A549 treated with AZD9567 at 1 μM for 4 hours (cell line): ENCODE results near the gene CCDC134. TPM values are rescaled to one million over a fixed set of nuclear protein-coding genes. Genes with fewer than 3 reads are reported as not detected.

Experiments used
- total RNA-seq: library from RNA; stranded (reverse); fragments of 200-300 nt; extraction: Qiagen RNA extraction; gene quantifications from 5 replicates; pipeline ENCODE4 v1.2.3, GENCODE V29; 2022; ENCODE audit not compliant: insufficient read depth

The CCDC134 gene
- 1.7 to 3.8 TPM (median 3.5 TPM) in 5 replicates for total RNA-seq

GRCh38 chr22:41800348-41801146 is at the start of gene CCDC134:
Gene CCDC134 (plus strand): TSS chr22:41800679. CDS start chr22:41808891, 8,212 bp downstream.

DNA sequence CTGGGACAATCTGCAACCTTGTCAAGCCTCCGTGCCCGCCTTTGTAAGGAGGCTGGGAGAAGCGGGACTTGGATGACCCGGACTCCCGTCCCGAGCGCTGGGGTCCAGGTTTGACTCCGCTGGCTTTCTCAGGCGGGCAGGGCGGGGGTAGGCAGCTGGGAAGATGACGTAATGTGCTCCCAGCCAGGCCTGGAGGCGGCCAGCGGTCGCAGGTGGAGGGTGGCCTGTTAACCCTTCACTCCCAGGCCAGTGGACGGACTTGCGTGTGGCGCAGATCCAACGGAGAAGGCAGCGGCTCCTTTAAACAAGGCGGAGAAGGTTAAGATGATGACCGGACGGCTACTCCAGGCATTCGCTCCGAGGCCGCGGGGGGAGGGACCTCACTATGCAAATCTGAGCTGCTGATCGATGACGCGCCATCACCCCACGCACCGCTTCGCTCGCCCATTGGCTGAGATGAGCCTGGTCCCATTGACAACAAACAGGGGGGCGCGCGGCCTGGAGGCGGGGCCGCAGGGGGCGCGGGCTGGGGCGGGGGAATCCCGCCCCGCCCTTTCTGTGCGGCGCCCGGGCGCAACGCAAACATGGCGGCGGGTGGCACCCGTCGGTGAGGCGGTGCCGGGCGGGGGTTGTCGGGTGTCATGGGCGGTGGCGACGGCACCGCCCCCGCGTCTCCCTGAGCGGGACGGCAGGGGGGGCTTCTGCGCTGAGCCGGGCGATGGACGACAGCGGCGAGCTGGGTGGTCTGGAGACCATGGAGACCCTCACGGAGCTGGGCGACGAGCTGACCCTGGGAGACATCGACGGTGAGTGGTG is 32.3 kb downstream of the CCDC134 start, which contains the start of gene SREBF2:
TSS of gene SREBF2 (plus strand) at position 553 of the 816 bp plus-strand sequence. CDS start at position 719, 166 bp downstream.

Other genes with a start within 250 kb of the CCDC134 start
- 1.7 to 2.3 TPM (median 1.9 TPM) in 5 replicates for gene CSDC2, start 239.7 kb upstream of the CCDC134 start, total RNA-seq
- gene PMM1, start 210.8 kb upstream of the CCDC134 start, total RNA-seq: 17.0 to 32.4 TPM (median 29.6 TPM) in 5 replicates
- gene DESI1, start 179.6 kb upstream of the CCDC134 start, total RNA-seq: 12.9 to 16.5 TPM (median 15.0 TPM) in 5 replicates
- 274 to 342 TPM (median 302 TPM) in 5 replicates for gene XRCC6, start 179.4 kb upstream of the CCDC134 start, total RNA-seq
- gene SNU13, start 111.8 kb upstream of the CCDC134 start, total RNA-seq: 101 to 188 TPM (median 175 TPM) in 5 replicates
- gene MEI1, start 101.2 kb upstream of the CCDC134 start, total RNA-seq: not detected in 5 replicates
- gene SREBF2, start 32.4 kb downstream of the CCDC134 start, total RNA-seq: 21.9 to 30.8 TPM (median 28.3 TPM) in 5 replicates
- gene SHISA8, start 114.4 kb downstream of the CCDC134 start, total RNA-seq: 0.19 to 0.31 TPM (median 0.25 TPM) in 4 of 5 replicates, not detected in the other
- gene TNFRSF13C, start 126.1 kb downstream of the CCDC134 start, total RNA-seq: 0.23 to 0.32 TPM (median 0.25 TPM) in 4 of 5 replicates, not detected in the other
- gene CENPM, start 146.5 kb downstream of the CCDC134 start, total RNA-seq: 34.6 to 42.1 TPM (median 35.3 TPM) in 5 replicates
- 0.91 to 1.2 TPM (median 1.1 TPM) in 5 replicates for gene SEPTIN3, start 168.8 kb downstream of the CCDC134 start, total RNA-seq
- gene WBP2NL, start 198.1 kb downstream of the CCDC134 start, total RNA-seq: 0.09 to 0.11 TPM (median 0.10 TPM) in 3 of 5 replicates, not detected in the others